GM10847 (cell line): Measurements from ENCODE around the gene BCAS2.

ENCODE experiments used
- POLR2A ChIP-seq: IDR thresholded peaks from 2 replicates; pipeline ENCODE4 v1.6.1; 2011; ENCODE audit not compliant: insufficient read length; ENCODE audit errors: extremely low read depth

BCAS2 gene

DNA sequence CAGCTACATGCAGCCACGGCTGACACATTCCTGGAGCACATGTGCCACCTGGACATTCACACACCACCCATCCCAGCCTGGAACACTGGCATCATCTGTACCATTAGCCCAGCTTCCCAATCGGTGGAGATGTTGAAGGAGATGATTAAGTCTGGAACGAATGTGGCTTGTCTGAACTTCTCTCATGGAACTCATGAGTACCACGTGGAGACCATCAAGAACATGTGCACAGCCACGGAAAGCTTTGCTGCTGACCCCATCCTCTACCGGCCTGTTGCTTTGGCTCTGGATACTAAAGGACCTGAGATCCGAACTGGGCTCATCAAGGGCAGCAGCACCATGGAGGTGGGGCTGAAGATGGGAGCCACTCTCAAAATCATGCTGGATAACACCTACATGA, 45.4 kb downstream of the BCAS2 start:
- no peak for TF ChIP-seq POLR2A

GRCh38 chr1:114535401-114535800, 46.0 kb downstream of the BCAS2 start:
- TF ChIP-seq POLR2A = no peak

GRCh38 chr1:114531094-114531493, 50.3 kb downstream of the BCAS2 start:
- TF ChIP-seq POLR2A = no peak

- TF ChIP-seq POLR2A = no peak
Observed at GRCh38 chr1:114530224-114530623, 51.2 kb downstream of the BCAS2 start.

DNA sequence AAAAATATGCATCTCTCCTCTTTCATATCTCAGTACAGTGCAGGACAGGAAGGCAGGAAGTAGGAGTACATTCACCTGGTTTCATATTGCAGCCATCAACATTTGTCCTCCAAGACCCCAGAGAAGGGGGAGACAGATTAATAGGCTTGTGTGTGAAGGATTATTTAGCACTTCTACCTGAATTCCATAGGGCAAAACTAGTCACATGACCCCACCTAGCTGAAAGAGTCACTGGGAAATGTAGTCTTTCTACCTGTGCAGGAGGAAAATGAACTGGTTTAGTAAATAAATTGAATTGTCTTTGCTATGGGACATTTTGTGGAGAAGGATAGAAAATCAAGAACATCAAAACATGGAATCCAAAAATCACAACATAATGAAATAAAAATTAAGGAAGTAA, 56.5 kb downstream of the BCAS2 start:
- TF ChIP-seq POLR2A = no peak

- no peak for TF ChIP-seq POLR2A
Observed at GRCh38 chr1:114522264-114522575, 59.2 kb downstream of the BCAS2 start.

DNA sequence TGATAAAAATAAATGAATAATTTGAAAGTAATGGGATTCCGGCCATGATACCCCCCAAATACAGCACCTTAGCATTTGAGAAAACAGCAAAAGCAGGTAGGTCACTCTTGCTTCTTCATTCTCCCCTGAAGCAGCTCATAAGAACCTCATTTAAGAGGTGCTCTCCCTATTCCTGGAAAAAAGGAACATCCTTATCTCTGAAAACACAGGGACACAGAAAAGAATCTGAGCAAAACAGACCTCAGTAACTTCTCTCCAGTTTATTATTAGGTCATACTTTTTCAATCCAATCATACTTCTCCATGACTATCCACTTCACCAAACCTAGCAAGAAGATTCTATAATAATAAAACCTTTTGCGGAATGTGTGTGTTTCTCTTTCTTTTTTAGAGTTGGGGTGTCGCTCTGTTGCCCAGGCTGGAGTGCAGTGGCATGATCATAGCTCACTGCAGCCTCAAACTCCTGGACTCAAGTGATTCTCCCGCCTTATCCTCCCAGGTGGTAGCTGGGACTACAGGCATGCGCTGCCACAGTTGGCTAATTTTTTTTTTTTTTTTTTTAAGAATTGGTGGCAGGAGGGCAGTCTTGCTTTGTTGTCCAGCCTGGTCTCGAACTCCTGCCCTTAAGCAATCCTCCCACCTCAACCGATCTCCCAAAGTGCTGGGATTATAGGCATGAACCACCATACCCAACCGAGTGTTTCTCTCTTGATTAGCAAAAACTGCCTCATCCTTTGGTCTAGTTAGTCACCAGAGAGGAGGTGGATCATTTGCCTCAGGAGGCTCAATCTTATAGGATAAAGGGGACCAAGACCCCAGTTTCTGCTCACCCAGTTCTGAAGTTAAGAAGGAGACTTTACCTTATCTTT, 59.8 kb downstream of the BCAS2 start:
- TF ChIP-seq POLR2A = no peak
